HepG2 (cell line): ENCODE measurements around the gene SIGLEC10. TPM values are rescaled to one million over a fixed set of nuclear protein-coding genes. Genes with fewer than 3 reads are reported as not detected.

Experiments
- ATAC-seq: fragments of 200-7000 bp; cut with Tn5 transposase; 3 replicates; pipeline ENCODE4 v1.9.1; 2020; ENCODE audit warnings: mild to moderate bottlenecking, moderate library complexity
- BruUV-seq: library from RNA; stranded (reverse); fragments of 400-500 nt; replicated peaks from 2 replicates; lab custom pipeline; 2021; lab: Mats Ljungman, UMichigan
- CTCF ChIA-PET: fragments of 300-600 bp; formaldehyde crosslinking; extraction: SDS; loops from one replicate; lab custom pipeline; 2021; ENCODE audit warnings: low total read pairs, inconsistent platforms, low intra/inter-chr PET ratio; lab: Yijun Ruan, JAX
- POLR2A ChIA-PET: fragments of 350-600 bp; sonication (Branson Sonifier 250); formaldehyde crosslinking; loops from one replicate; lab custom pipeline; 2020; ENCODE audit warnings: antibody characterized with exemption, inconsistent platforms; lab: Yijun Ruan, JAX
- DNase-seq: peaks from one replicate; pipeline ENCODE4 v3.0.0-alpha.2; 2015; ENCODE audit warnings: low spot score
- FAIRE-seq: peaks from 3 replicates; lab custom pipeline; 2011; peaks lifted over from hg19 to GRCh38; lab: Jason Lieb, UNC
- H2AFZ ChIP-seq: one replicate; pipeline ENCODE4 v1.6.1; 2011; ENCODE audit warnings: low read length, inconsistent platforms
- H3K27ac ChIP-seq: fragments of 300-600 bp; 3 replicates; pipeline ENCODE4 v1.8.0; 2011; ENCODE audit warnings: mixed run types, mild to moderate bottlenecking, mixed read lengths, low read length, inconsistent platforms; ENCODE audit not compliant: insufficient read depth; ENCODE audit errors: extremely low read length
- H3K27me3 ChIP-seq, 2 experiments: fragments of 200-600 bp in 1 of 2; 2 replicates in 1 of 2; 3 replicates in 1 of 2; pipeline versions ENCODE4 v1.6.0 to v1.8.0; 2011; ENCODE audit warnings: low read length in 2 of 2, mild to moderate bottlenecking in 2 of 2, moderate library complexity in 2 of 2, inconsistent platforms in 1 of 2; ENCODE audit not compliant: insufficient read depth in 2 of 2, control insufficient read depth in 1 of 2
- H3K36me3 ChIP-seq, 2 experiments: fragments of 200-600 bp in 1 of 2; replicated peaks in 1 of 2; 2 replicates in 1 of 2; 3 replicates in 1 of 2; pipeline versions ENCODE4 v1.5.1 to v1.8.0; 2011; ENCODE audit warnings: low read length in 2 of 2, inconsistent platforms in 1 of 2; ENCODE audit not compliant: insufficient read depth in 2 of 2, control insufficient read depth in 1 of 2
- H3K4me1 ChIP-seq: 2 replicates; pipeline ENCODE4 v1.5.1; 2012; ENCODE audit warnings: low read length, inconsistent platforms; ENCODE audit not compliant: insufficient read depth
- H3K4me2 ChIP-seq: 2 replicates; pipeline ENCODE4 v1.6.0; 2011; ENCODE audit warnings: low read depth, low read length, inconsistent platforms
- H3K4me3 ChIP-seq, 3 experiments: fragments of 200-600 bp in 1 of 3; sonication (generic), shearing (Covaris generic) in 1 of 3; replicated peaks in 1 of 3; 2 replicates each; pipeline ENCODE4 v1.5.1; 2011 to 2016; ENCODE audit warnings: low read length in 3 of 3, inconsistent platforms in 2 of 3, low read depth in 2 of 3, mild to moderate bottlenecking in 2 of 3, control low read depth in 1 of 3, mixed read lengths in 1 of 3; ENCODE audit not compliant: insufficient read depth in 1 of 3
- H3K79me2 ChIP-seq: one replicate; pipeline ENCODE4 v1.6.1; 2011; ENCODE audit warnings: low read length, inconsistent platforms; ENCODE audit not compliant: insufficient read depth
- H3K9ac ChIP-seq: 2 replicates; pipeline ENCODE4 v1.6.0; 2011; ENCODE audit warnings: mild to moderate bottlenecking, low read depth, low read length, inconsistent platforms; ENCODE audit not compliant: insufficient read depth
- H3K9me3 ChIP-seq: 2 replicates; pipeline ENCODE4 v1.5.1; 2012; ENCODE audit warnings: mild to moderate bottlenecking, low read length
- H4K20me1 ChIP-seq: 2 replicates; pipeline ENCODE4 v1.6.0; 2011; ENCODE audit warnings: inconsistent platforms, mild to moderate bottlenecking, low read length, moderate library complexity; ENCODE audit not compliant: insufficient read depth
- HMGA1 ChIP-seq: sonication (generic); formaldehyde crosslinking; conservative IDR thresholded peaks from 2 replicates; pipeline ENCODE4 v1.4.0; 2020; ENCODE audit warnings: missing genetic modification reagents
- SRSF4 ChIP-seq: fragments of 200-400 bp; formaldehyde crosslinking; IDR thresholded peaks from one replicate; pipeline ENCODE4 v1.6.1; 2018; ENCODE audit warnings: mild to moderate bottlenecking, low read depth, low read length, moderate library complexity; ENCODE audit not compliant: poor library complexity, severe bottlenecking
- TBL1XR1 ChIP-seq: fragments of 150-350 bp; IDR thresholded peaks from 2 replicates; pipeline ENCODE4 v1.6.1; 2014; ENCODE audit warnings: borderline replicate concordance, low read length; ENCODE audit not compliant: partially characterized antibody
- XBP1 ChIP-seq: sonication (generic); formaldehyde crosslinking; IDR thresholded peaks from 2 replicates; pipeline ENCODE4 v1.5.0; 2020; ENCODE audit warnings: missing genetic modification reagents
- ZNF44 ChIP-seq: sonication (generic); formaldehyde crosslinking; IDR thresholded peaks from 2 replicates; pipeline ENCODE4 v1.5.1; 2020; ENCODE audit warnings: mild to moderate bottlenecking, missing genetic modification reagents
- ZNF768 ChIP-seq: sonication (generic); formaldehyde crosslinking; IDR thresholded peaks from 2 replicates; pipeline ENCODE4 v1.4.0; 2020; ENCODE audit warnings: missing genetic modification reagents
- WGBS: methylation state at CpG from one replicate; pipeline ENCODE4 v1.1.6; 2017; ENCODE audit warnings: low lambda C conversion rate; 5-methylcytosine and 5-hydroxymethylcytosine counted together
- in situ Hi-C: cut with HindIII; loops from 2 replicates; pipeline ENCODE4 v1.10.0; 2017; ENCODE audit warnings: low pct_unique_long_range_greater_than_20kb; ENCODE audit not compliant: extremely low pct_ligation_motif_present
- intact Hi-C: fragments of 100-400 bp; cut with micrococcal nuclease; formaldehyde crosslinking; loops from one replicate; pipeline ENCODE4 v1.10.0; 2022; ENCODE audit not compliant: unreplicated experiment
- polyA plus RNA-seq, 8 experiments: library from polyadenylated mRNA; depleted of rRNA in 3 of 8; stranded (reverse) in 7 of 8; unstranded in 1 of 8; fragments of >200 nt; fragmentation: Illumina TruSeq in 4 of 8; extraction: Trizol in 4 of 8; gene quantifications; 2 replicates each; pipeline versions ENCODE4 v1.2.1 to v1.2.3, GENCODE V29; 2011 to 2016; ENCODE audit warnings: low read depth in 4 of 8, missing spikeins in 1 of 8, mixed read lengths in 1 of 8; ENCODE audit not compliant: insufficient read depth in 1 of 8
- total RNA-seq, 5 experiments: library from RNA; depleted of rRNA; stranded (reverse); fragments of >200 nt; fragmentation: Illumina TruSeq; extraction: Trizol; gene quantifications; 2 replicates each; pipeline ENCODE4 v1.2.3, GENCODE V29; 2016; ENCODE audit warnings: low read depth in 1 of 5
- TF ChIP-seq, protein P1 (sequence below): sonication (generic); formaldehyde crosslinking; IDR thresholded peaks from 2 replicates; pipeline ENCODE4 v1.5.0; 2020; ENCODE audit warnings: mild to moderate bottlenecking, missing genetic modification reagents, borderline replicate concordance
- TF ChIP-seq, protein P2 (sequence below): sonication (generic); formaldehyde crosslinking; IDR thresholded peaks from 2 replicates; pipeline ENCODE4 v1.9.0; 2022; ENCODE audit warnings: missing genetic modification reagents, mild to moderate bottlenecking, borderline replicate concordance

SIGLEC10 gene
- total and polyA plus RNA-seq, 2 of the 13 experiments (the other 11 are each of a cell fraction or from before 2014, with no cell fraction given): not detected

DNA sequence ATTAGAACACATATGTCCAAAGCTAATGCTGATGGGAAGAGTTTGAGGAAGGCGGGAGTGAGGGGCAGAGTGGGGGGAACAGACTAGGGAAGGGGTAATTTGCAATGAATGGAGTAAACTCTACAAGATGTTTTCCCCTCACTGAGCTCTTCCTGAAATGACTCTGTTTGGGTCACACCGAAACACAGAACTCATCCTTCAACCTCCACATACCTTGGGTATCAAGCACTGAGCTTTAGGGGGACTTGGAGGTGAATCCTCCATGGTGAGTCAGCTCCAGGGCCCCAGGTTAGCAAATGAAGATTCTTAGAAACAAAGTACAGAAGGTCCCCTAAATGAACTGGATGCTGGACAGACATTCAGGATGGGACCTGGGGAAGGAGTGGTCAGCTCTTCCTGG lies 1.3 kb upstream of the SIGLEC10 start:
- Histone ChIP-seq H3K4me2 (no peak overlapping the region), H3K9me3 (no peaks in the 10 kb centered on the region), H3K27ac (no peak overlapping the region), H4K20me1 (peaks cover 5% of the 10 kb centered on the region; the same call in 1 of the 2 replicates), H3K27me3 (no peaks in the 10 kb centered on the region; a peak in 2 of 5 replicates), H3K9ac (no peak overlapping the region), H2AFZ (no peak overlapping the region), H3K4me3 (no peak overlapping the region), H3K79me2 (no peaks in the 10 kb centered on the region), H3K36me3 (no peaks in the 10 kb centered on the region), H3K4me1 (no peaks in the 10 kb centered on the region)
- intact Hi-C loops: no loop called here
- no peak for ATAC-seq
- in situ Hi-C loops: no loop called here
- no TSS peak for BruUV-seq
- CTCF ChIA-PET: no interaction called here
- no peak for FAIRE-seq
- POLR2A ChIA-PET: no interaction called here
- no peak for DNase-seq
- no peak for TF ChIP-seq ZNF44
- TF ChIP-seq SRSF4: no peak
- TF ChIP-seq, protein P1, sequence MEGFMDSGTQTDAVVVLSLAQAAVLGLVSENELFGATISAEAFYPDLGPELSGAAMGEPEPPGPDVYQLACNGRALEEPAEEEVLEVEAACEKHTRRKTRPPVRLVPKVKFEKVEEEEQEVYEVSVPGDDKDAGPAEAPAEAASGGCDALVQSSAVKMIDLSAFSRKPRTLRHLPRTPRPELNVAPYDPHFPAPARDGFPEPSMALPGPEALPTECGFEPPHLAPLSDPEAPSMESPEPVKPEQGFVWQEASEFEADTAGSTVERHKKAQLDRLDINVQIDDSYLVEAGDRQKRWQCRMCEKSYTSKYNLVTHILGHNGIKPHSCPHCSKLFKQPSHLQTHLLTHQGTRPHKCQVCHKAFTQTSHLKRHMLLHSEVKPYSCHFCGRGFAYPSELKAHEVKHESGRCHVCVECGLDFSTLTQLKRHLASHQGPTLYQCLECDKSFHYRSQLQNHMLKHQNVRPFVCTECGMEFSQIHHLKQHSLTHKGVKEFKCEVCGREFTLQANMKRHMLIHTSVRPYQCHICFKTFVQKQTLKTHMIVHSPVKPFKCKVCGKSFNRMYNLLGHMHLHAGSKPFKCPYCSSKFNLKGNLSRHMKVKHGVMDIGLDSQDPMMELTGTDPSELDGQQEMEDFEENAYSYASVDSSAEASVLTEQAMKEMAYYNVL: no peak
- no peak for TF ChIP-seq XBP1
- TF ChIP-seq, protein P2, sequence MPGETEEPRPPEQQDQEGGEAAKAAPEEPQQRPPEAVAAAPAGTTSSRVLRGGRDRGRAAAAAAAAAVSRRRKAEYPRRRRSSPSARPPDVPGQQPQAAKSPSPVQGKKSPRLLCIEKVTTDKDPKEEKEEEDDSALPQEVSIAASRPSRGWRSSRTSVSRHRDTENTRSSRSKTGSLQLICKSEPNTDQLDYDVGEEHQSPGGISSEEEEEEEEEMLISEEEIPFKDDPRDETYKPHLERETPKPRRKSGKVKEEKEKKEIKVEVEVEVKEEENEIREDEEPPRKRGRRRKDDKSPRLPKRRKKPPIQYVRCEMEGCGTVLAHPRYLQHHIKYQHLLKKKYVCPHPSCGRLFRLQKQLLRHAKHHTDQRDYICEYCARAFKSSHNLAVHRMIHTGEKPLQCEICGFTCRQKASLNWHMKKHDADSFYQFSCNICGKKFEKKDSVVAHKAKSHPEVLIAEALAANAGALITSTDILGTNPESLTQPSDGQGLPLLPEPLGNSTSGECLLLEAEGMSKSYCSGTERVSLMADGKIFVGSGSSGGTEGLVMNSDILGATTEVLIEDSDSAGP (CRISPR knock-in tag): no peak
- no peak for TF ChIP-seq ZNF768 (CRISPR knock-in tag)
- no peak for TF ChIP-seq TBL1XR1
- TF ChIP-seq HMGA1 (CRISPR knock-in tag): no peak
- WGBS: 3% methylated on average over 2 of the region's 2 CpGs
